ENCODE results near the gene ARHGAP18.

GRCh38 chr6:129697788-129698187, 12.2 kb downstream of the ARHGAP18 start:
- TF ChIP-seq, protein P1, sequence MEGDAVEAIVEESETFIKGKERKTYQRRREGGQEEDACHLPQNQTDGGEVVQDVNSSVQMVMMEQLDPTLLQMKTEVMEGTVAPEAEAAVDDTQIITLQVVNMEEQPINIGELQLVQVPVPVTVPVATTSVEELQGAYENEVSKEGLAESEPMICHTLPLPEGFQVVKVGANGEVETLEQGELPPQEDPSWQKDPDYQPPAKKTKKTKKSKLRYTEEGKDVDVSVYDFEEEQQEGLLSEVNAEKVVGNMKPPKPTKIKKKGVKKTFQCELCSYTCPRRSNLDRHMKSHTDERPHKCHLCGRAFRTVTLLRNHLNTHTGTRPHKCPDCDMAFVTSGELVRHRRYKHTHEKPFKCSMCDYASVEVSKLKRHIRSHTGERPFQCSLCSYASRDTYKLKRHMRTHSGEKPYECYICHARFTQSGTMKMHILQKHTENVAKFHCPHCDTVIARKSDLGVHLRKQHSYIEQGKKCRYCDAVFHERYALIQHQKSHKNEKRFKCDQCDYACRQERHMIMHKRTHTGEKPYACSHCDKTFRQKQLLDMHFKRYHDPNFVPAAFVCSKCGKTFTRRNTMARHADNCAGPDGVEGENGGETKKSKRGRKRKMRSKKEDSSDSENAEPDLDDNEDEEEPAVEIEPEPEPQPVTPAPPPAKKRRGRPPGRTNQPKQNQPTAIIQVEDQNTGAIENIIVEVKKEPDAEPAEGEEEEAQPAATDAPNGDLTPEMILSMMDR (IDR thresholded peaks at IDR 0.05; ENCODE audit: low read length): no peak
- TF ChIP-seq EZH2phosphoT487 (IDR thresholded peaks at IDR 0.05; ENCODE audit: low read length) (no peak), EZH2 (optimal IDR thresholded peaks at IDR 0.05; ENCODE audit: low read depth, low read length) (no peak)
